ENCODE measurements around the gene SET.
A peak's percentile ranks its signal among the peaks of the same experiment; 100 is the strongest.

The SET gene

DNA sequence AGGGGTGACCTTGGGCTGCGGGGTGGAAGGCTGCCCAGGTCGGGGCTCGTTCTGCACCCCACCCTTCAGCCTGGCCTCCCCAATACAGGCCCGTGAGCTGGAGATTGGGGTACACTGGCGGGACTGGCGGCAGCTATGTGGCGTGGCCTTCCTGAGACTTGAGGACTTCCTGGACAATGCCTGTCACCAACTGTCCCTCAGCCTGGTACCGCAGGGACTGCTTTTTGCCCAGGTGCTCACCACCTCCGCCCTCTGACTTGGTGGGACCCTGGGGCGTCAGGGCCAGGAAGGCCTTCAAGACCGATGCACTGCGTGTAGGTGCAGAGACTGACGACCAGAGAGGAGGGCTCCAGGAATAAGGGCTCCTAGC lies 24.4 kb downstream of the SET start:
- DNase-seq (ENCODE audit: low spot score), result no peak

DNA sequence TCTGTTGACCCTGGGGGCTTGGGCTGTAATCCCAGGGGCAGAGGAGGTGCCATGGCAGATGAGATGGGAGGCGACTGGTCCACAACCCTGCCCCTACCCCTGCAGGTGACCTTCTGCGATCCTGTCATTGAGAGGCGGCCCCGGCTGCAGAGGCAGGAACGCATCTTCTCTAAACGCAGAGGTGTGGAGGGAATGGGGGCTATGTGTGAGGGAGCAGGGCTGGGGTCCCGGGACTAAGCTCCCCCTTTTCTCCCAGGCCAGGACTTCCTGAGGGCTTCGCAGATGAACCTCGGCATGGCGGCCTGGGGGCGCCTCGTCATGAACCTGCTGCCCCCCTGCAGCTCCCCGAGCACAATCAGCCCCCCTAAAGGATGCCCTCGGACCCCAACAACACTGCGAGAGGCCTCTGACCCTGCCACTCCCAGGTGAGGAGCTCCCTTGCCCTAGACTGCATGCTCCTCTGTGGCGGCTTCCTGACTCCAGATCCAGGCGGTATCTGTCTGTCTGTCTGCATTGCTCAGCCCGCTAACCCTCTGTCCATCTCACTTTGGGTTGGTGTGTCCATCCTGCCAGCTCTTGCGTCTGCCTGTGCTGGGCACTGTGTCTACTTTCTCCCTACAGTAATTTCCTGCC lies 25.0 kb downstream of the SET start:
- no peak for DNase-seq (ENCODE audit: low spot score)

GRCh38 chr9:128714586-128715435 lies 25.8 kb downstream of the SET start:
- DNase-seq (ENCODE audit: low spot score), result no peak

DNA sequence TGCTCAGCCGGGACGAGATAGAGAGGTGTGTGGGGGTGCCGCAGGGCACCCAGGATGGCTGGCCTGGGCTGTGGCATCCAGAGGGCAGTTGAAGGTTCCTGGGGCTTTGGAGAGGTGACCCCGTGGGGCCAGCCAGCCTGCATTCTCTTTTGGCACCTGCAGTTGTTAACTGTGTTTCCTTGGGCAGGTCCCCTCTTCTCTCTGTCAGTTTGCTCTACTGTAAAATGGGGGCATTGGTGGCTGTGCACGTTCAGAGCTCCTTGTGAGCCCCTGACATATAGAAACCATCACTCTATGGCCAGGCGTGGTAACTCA lies 26.4 kb downstream of the SET start:
- DNase-seq (ENCODE audit: low spot score), result no peak

- DNase-seq (ENCODE audit: low spot score), result no peak
These were observed 27.7 kb downstream of the SET start for GRCh38 chr9:128716581-128717254.

- DNase-seq (ENCODE audit: low spot score), result no peak
These were observed 29.0 kb downstream of the SET start for GRCh38 chr9:128718047-128718446.

GRCh38 chr9:128718475-128718874 lies 29.5 kb downstream of the SET start:
- DNase-seq (ENCODE audit: low spot score), result no peak

DNA sequence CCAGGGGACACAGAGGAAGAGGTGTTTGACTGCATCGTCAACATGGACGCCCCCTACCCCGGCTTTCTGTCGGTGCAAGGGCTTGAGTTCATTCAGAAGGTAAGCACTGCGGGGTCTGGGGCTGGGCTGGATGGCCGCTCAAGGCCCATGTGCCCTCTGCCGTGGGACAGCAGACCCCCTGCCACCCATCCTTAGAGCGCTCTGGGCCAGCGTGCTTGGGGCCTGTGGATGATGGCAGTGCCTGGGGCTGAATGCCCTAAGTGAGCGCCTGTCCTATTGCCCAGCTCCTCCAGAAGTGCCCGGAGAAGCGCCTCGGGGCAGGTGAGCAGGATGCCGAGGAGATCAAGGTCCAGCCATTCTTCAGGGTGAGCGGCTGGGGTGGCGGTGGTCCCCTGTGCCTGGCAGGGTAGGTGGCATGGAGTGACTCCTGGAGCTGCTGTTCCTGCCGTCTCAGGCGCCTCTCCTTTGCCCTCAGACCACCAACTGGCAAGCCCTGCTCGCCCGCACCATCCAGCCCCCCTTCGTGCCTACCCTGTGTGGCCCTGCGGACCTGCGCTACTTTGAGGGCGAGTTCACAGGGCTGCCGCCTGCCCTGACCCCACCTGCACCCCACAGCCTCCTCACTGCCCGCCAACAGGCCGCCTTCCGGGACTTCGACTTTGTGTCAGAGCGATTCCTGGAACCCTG lies 31.0 kb downstream of the SET start:
- no peak for DNase-seq (ENCODE audit: low spot score)

DNA sequence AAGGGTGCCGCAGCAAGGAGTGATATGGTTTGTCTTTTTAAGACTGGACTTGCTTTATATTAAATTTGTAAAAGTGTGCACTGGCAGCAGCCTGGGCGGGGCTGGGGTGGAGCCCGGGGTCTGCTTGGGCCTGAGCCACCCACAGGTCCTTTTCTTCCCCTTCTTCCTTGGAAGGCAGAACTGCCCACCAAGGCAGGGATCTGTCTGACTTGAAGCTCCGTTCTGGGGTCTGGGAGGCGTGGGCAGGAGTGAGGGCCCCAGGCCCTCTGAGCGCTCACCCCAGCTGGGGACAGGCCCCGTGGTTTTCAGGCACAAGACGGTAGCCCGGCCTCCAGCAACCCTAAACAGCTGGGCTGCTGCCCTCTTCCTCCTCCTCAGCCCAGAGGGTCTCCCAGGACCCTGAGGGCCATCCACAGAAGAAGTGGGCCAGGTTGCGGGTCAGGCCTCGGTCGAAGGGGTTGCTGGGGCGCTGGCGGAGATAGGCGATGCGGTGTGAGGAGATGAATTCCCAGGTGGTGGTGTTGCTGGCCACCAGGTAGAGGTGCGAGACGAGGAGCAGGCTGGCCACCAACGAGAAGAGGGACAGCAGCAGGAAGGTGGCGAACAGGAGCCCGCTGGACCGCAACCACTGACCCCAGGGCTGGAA lies 31.9 kb downstream of the SET start:
- DNase-seq (ENCODE audit: low spot score), result no peak

DNA sequence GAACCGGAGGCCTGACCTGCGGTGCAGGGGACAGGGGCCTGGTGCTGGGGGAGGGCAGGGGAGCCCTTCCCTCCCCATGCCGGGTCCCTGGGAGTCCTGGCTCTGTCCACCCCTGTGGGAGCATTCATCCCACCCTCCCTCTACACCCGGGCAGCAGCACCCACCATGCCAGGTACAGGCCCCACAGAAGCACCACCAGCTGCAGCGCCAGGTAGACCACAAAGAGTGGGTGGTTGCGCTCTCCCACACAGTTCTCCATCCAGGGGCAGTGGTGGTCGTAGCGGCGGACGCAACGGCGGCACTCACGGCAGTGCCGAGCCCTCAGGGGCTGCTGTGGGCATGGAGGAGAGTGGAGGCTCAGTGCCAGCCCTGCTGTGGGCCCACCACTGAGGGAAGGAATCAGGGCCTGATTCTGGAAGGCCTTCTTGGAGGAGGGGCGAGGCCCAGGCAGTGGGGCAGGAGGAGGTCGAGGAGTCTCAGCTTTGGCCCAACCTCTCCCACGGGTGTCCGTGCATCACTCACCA lies 32.5 kb downstream of the SET start:
- DNase-seq (ENCODE audit: low spot score), result no peak

DNA sequence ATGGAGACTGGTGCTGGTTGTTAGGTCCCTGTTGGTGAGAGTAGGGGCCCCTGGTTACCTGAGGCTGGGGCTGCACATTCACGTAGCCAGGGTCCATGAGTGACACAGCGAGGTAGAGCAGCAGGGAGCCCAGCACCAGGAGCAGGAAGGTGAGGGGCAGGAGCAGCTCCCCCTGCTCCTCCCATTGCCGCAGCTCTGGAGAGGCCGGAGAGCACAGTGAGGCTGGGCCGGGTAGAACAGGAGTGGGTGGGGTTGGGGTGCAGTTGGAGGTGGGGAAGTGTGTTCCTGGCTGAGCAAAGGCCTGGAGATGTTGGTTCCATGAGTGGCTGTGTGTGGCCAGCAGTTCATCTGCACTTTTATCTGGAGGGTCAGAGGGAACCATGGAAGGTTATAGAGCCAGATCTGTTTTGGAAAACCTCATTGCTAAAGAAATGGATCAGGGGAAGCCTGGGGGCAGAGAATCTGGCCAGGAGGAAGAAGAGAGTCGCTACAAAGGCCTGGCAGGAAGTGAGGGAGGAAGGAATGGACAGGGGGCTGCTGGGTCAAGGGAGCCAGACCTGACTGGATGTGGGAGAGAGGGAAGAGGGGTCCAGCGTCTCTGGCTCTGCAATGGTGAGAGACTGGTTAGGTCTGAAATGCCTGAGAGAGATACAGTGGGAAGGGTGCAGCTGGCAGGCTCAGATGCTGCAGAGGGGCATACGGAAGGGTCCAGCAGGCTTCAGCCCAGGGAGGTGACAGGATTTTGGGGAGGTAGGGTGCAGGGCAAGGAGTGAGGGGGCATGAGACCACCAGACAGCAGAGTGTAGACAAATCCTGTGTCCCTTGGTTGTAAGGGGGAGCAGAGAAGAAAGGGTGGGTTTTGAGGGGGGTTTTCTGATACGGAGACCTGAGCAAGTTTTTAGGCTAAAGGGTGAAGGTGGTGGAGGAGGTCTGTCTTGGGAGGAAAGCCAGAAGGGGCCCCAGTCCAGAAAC lies 33.6 kb downstream of the SET start:
- no peak for DNase-seq (ENCODE audit: low spot score)

GRCh38 chr9:128723352-128723865 lies 34.4 kb downstream of the SET start:
- no peak for DNase-seq (ENCODE audit: low spot score)

GRCh38 chr9:128723866-128724743 lies 35.1 kb downstream of the SET start, which contains the start of gene ZDHHC12:
TSS of gene ZDHHC12 (minus strand) at chr9:128724127. CDS start at chr9:128724093, 34 bp downstream.
- peak; percentile 100 for DNase-seq (ENCODE audit: low spot score)

GRCh38 chr9:128724744-128725211 lies 35.8 kb downstream of the SET start:
- DNase-seq (ENCODE audit: low spot score), result peak; percentile 95

DNA sequence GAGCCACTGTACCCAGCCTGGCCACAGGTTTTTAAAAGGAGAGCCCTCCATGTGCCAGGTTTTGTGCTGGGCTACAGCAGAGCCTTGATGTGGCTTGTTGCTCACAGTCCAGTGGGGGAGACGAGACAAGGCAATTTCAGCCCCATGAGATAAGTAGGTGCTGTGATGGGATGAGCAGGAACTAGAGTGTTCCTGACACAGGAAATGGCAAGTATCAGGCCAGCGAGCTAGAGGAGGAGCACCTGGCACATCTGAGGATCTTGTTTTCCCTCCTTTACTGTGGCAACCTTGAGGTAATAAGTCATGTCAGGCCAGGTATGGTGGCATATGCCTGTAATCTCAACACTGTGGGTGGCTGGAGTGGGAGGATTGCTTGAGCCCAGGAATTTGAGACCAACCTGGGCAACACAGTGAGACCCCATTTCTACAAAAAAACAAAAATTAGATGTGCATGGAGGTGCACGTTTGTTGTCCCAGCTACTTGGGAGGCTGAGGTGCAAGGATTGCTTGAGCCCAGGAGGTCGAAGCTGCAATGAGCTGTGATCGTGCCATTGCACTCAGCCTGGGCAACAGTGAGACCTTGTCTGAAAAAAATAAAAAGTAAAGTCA lies 38.7 kb downstream of the SET start:
- DNase-seq (ENCODE audit: low spot score), result no peak

DNA sequence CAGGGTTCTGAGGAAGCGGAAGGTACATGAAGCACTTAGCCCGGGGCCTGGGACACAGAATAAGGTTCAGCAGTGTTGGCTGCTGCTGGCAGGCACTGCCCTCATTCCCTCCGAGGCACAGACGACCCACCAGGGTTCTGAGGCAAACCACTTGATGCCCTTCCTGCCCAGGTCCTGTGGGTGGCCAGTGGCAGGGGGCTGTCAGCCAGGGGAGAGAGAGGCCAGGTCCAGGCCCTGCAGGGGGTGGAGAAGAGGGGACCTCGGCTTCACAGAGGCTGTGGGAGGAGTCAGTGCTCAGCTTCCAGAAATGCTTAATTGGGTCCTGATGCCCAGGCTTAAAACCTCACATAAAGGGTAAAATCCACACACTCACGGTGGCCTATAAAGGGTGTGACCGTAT lies 39.3 kb downstream of the SET start:
- DNase-seq (ENCODE audit: low spot score), result no peak

GRCh38 chr9:128729302-128729701 lies 40.3 kb downstream of the SET start:
- no peak for DNase-seq (ENCODE audit: low spot score)

DNA sequence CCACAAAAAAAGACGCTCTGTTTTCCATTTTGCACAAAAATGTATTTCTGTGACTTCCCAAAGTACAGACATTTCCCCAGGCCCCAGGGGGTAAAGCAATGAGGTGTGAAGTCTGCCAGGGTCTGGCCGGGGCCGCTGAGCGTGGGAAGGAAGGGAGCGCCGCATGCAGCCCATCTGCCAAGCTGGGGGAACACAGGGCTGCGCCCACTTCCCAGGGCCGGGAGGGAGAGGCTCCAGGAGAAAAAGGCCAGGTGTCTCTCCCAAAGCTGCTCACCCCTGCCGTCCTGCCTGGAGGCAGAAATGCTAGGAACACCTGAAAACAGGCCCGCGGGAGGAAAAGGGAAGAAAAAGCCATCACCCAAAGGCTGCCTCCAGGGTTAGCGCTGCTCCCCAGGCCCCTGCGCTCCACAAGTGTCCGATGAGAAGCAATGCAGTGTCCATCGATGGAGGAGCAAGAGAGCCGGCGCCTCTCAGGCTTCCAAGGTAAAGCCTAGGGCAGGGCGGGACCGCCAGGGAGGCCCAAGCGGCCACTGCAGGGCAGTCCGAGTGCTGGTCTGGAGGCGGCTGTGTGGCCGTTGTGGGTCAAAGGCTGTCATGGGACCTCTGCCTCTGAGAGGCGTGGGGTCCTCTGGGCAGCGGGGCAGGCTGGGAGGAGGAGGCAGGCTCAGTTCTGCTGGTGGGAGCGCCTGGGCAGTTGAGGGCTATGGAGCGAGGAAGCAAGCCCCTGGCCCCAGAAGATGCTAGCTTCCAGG lies 40.9 kb downstream of the SET start:
- DNase-seq (ENCODE audit: low spot score), result no peak

All from hepatic stellate cell (primary cell).